GM06990 (cell line): ENCODE measurements around the gene FAM53B.

Experiments
- DNase-seq: peaks from one replicate; pipeline ENCODE4 v3.0.0-alpha.2; 2011; ENCODE audit not compliant: insufficient read length; ENCODE audit errors: extremely low read depth
- H3K27me3 ChIP-seq: replicated peaks from 2 replicates; pipeline ENCODE4 v1.6.0; 2011; ENCODE audit warnings: low read length; ENCODE audit not compliant: control insufficient read depth, insufficient read depth
- H3K36me3 ChIP-seq: 2 replicates; pipeline ENCODE4 v1.5.1; 2011; ENCODE audit warnings: low read length; ENCODE audit not compliant: control insufficient read depth, insufficient read depth
- H3K4me3 ChIP-seq: replicated peaks from 2 replicates; pipeline ENCODE4 v1.5.1; 2011; ENCODE audit warnings: low read depth, mild to moderate bottlenecking, control low read depth, low read length
- TF ChIP-seq, protein P1 (sequence below): IDR thresholded peaks from 2 replicates; pipeline ENCODE4 v1.5.1; 2011; ENCODE audit warnings: low read length, control low read depth, mild to moderate bottlenecking, inconsistent platforms; ENCODE audit not compliant: insufficient read depth, poor library complexity, severe bottlenecking

The FAM53B gene

GRCh38 chr10:124668517-124669051, 75.6 kb downstream of the FAM53B start:
- Histone ChIP-seq H3K27me3 (no peaks in the 10 kb centered on the region), H3K4me3 (no peak overlapping the region), H3K36me3 (peaks cover 2% of the 10 kb centered on the region)
- TF ChIP-seq, protein P1, sequence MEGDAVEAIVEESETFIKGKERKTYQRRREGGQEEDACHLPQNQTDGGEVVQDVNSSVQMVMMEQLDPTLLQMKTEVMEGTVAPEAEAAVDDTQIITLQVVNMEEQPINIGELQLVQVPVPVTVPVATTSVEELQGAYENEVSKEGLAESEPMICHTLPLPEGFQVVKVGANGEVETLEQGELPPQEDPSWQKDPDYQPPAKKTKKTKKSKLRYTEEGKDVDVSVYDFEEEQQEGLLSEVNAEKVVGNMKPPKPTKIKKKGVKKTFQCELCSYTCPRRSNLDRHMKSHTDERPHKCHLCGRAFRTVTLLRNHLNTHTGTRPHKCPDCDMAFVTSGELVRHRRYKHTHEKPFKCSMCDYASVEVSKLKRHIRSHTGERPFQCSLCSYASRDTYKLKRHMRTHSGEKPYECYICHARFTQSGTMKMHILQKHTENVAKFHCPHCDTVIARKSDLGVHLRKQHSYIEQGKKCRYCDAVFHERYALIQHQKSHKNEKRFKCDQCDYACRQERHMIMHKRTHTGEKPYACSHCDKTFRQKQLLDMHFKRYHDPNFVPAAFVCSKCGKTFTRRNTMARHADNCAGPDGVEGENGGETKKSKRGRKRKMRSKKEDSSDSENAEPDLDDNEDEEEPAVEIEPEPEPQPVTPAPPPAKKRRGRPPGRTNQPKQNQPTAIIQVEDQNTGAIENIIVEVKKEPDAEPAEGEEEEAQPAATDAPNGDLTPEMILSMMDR = no peak
- no peak for DNase-seq

DNA sequence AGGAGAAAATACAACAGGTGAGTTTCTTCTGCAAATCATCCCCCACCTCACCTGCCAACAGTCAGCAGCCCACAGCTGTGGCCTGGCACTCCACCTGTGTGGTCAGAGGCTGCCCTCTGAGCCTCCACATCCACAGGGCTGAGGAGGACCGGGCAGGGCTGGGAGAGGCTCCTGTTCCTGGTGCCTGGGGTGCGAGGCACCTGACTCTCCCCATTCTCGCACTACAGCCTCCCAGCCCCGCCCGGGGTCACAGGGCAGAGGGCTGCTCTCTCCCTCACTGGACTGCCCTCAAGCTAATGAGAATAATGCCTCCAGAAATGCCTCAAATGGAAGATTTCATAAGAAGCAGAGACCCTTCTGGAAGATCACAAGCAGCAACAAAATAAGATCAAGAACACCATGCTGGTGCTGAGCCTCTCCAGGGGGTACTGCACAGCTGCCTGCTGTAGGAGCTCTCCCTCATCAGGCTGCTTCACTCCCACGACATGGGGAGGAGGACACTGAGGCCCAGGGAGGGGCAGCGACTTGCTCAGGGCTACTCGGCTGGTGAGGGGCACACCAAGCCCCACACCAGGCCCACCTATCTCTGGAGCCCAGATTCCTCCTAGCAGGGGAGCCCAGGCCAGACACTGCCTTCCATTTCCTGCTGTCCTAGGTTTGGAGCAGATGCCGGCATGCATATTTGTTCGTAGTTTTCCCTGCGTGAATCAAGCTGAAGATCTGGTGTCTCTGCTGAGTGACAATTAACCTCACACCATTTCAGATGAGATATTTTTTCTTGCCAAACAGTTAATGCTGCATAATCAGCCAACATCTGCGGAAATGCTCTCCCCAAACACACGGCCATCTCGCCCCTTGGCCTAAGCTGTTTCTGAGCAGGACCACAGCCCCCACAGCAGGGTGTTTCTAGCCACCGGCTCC, 76.5 kb downstream of the FAM53B start:
- H3K36me3 ChIP-seq = peaks cover 2% of the 10 kb centered on the region
- no peak overlapping the region for H3K4me3 ChIP-seq
- TF ChIP-seq, protein P1 = no peak
- DNase-seq = no peak
- H3K27me3 ChIP-seq = no peaks in the 10 kb centered on the region

DNA sequence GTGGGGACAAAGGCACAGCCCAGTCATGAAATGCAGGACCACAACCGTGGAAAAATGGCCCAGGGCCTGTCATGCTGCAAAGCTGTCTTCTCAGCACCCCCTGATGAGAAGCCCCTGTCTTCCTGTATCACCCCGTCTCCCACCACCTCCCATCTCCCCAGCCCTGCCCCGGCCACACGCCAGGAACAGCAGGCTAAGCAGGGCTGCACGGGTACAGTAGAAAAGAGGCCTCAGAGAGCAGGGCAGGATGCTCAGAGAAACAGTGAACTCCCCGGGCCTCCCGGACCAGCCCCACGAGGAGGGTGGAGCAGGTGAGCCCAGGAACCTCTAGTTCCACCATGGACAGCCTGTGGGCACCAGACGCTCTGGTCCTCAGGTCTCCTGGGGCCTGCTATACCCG, 77.7 kb downstream of the FAM53B start:
- no peaks in the 10 kb centered on the region; the same call in none of the 2 replicates for H3K36me3 ChIP-seq
- TF ChIP-seq, protein P1 = no peak
- no peak for DNase-seq
- no peaks in the 10 kb centered on the region for H3K27me3 ChIP-seq
- H3K4me3 ChIP-seq = no peak overlapping the region

DNA sequence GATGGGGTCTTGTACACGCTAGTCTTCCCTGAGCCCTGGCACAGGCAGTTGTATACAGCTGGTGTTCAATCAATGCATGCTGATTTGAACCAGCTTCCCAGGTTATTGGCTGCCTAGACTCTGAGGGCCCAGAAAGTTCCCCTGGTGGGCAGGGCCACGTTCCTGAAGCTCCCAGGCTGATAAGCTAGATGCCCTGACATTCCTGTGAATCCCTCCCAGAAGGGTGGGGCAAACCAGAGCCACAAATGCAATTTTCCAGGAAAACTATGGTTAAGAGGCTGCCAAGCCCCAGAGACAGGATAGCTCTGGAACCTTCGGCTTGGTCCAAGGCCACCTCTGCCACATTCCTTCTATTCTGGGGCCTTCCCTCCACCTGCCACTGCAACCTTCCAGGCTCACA, 78.2 kb downstream of the FAM53B start:
- no peak for DNase-seq
- H3K27me3 ChIP-seq = no peaks in the 10 kb centered on the region
- H3K4me3 ChIP-seq = no peak overlapping the region
- TF ChIP-seq, protein P1 = no peak
- H3K36me3 ChIP-seq = no peaks in the 10 kb centered on the region; the same call in none of the 2 replicates

DNA sequence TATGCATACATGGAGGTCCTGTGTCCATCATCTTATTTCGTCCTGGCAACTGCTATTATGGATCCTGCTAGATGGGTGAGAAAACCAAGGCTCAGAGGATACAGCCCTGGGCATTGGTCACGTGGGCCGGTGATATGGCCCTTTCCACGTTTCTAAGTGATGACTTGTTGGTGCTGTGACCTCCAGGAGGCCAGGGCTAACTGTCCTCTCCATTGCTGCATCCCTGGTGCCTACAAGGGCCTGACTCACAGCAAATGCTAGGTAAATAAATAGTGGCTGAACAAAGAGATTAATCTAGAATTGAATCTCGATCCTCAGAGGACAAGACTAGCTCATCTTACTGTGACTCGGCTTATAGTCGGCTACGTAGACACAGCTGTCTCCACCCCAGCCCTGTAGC, 78.6 kb downstream of the FAM53B start:
- Histone ChIP-seq H3K36me3 (no peaks in the 10 kb centered on the region; the same call in none of the 2 replicates), H3K4me3 (no peak overlapping the region), H3K27me3 (no peaks in the 10 kb centered on the region)
- no peak for DNase-seq
- TF ChIP-seq, protein P1 = no peak
